Activated T-cell treated with anti-CD3 and anti-CD28 coated beads for 24 hours (primary cell): ENCODE measurements around the gene TMEM187.

Experiments
- DNase-seq: peaks from one replicate; pipeline ENCODE4 v3.0.0-alpha.2; 2020; ENCODE audit warnings: low read depth

Gene TMEM187, protein sequence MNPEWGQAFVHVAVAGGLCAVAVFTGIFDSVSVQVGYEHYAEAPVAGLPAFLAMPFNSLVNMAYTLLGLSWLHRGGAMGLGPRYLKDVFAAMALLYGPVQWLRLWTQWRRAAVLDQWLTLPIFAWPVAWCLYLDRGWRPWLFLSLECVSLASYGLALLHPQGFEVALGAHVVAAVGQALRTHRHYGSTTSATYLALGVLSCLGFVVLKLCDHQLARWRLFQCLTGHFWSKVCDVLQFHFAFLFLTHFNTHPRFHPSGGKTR

DNA sequence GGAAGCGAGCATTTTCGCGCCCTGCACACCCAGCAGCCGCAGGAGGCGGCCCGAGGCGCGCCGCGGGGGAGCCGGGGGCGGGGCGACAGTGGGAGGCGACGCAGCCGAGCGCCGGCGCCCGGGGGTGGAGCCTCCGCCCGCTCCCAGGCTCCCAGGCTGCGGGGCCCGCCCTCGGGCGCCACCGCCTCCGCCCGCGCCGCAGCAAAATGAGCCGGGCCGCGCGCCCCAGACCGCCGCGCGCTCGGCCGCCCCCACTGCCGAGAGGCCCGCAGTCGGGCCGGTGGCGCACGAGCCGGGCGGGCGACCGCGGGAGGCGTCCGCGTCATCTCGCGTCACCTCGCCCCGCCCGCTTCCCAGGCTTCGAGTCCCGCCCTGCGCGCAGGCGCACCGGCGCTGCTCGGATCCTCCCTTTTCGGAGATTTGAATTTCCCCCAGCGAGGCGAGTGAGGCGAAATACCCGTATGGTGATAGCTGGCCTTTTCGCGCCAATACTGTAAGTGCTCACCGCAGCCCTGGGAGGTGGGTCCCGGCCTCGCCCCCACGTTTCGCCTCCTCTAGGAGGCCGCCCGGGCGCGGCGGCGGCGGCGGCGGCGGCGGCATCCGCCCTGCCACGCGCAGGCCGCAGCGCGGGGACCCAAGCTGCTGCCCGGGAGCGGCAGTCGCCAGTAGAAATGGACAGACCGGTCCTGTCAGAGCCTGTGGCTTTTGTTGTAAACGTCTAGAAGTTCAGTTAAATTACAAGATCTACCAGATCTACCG lies at the start of gene TMEM187:
Gene TMEM187, plus strand, starts transcription at position 387 of the 759 bp plus-strand sequence. CDS start 9,309 bp downstream, outside the sequence.
- DNase-seq: peak; percentile 83

DNA sequence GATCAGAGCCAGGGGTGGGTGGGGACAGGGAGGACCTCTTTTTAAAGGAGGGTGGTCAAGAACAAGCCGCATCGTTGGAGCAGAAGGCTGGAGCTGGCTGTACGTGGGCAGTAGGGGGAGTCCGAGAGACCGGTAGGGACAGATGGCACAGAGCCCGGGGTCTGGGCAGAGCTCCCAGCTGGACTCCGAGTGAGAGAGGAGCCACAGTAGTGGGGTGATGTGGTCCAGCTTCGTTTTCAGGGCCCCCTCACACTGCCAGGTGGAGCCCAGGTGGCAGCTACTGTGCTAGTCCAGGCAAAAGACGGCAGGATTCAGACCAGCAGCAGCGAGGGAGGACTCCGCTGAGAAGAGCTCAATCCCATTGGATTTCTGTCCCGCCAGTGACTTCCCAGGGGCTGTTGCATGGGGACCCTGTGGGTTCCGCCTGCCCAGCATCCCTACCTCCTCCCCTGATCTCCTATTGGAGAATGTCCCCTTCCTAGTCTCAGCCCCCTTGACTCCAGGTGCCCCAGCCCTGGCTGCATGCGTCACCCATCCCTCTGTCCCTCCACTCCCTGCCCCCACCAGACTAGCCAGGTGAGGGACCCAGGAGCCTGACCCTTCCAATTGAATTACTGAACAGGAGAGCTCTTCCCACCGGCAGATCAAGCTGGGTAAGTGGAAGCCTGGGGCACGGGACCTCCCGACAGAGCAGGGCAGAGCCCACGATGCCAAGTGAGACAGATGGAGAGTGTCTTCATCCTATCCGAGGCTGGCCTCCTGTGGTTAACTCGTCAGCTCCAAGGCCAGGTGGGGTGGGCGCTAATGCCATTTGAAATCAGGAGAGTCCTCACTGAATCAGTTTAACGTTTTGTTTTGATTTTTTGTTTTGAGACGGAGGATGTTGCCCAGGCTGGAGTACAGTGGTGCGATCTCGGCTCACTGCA lies 49.4 kb upstream of the TMEM187 start:
- DNase-seq: no peak

DNA sequence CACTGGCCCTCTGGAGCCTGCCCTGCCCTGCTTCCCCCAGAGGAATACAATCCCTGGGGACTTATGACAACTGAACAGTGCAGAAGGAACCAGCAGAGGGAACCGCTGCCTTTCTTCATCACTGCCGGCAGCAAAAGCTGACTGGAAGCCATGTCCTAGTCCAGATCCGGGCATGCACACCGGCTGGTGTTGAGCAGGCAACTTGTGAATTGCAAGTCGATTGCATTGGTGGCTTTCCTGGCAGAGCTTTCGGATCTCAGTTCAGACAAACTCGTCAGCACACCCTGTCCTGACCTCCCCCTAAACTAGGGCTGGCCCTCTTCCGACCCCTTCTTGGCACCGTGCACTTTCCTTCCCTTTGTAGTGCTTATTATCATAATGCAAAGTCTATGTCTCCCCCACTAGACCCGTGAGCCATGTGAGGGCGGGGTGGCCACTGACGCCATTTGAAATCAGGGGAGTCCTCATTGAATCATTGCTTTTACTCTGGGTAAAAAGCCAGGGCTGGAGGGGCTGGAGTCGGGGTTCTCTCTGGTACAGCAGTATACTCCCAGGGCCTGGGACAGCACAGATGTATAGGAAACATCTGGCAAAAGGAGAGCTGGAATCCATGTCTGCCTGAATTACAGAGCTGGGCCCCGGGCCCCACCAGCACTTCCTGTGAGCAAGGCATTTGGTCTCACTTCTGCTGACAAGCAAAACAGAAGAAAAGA lies 48.2 kb upstream of the TMEM187 start:
- no peak for DNase-seq

DNA sequence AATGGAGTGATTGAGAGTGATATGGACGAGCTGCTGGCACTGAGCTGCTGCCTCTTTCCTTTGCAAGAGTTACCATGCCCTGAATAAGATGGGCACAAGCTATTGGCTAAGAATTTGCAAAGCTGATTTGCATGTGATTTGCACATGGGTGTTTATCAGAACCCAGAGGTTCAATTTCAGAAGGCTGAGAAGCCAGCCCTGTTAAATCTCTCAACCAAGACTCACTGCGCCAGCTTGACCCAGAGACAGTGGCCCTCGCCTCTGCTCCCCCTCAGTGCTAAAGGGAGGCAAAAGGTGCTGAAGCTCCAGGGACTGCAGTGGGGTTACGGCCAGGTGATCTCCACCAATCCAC lies 47.2 kb upstream of the TMEM187 start:
- DNase-seq: no peak

DNA sequence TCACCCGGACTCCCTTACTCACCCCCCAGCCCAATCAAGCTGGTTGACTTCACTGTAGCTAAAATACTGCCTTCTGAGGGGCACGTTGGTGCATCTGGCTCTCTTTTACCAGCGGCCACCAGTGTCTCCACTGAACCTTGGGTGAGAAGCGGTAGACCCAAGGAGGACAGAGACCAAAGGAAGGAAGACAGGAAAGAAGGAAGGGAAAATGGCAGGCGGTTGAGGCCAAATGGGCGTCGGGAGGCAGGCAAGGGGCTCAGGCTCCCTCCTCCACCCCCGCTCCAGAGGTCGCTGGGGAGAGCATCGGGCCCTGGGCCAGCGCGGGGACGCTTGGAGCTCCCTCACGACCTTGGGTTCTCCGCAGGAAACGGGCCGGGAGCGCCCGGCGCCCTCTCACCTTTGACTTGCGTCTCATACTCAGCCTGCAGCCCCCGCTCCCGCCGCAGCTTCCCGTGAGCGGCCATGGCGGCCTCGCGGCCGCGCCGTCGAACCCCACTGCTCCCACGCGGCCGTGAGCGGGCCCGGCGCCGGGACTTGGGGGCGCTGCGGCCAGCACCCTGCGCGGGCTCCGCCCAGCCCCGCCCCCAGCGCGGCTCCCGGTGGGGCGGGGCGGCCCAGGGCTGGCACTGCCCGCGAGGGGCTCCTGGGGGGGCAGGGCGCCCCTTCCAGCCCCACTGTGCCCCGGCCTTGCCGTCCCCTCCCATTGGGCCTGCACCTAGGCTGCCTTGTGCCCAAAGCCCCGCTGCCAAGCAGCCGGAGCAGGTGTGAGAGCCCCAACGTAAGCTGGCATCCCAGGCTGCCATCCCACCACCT lies 46.6 kb upstream of the TMEM187 start, which contains the start of gene ARHGAP4:
Gene ARHGAP4, minus strand, starts transcription at position 526 of the 813 bp plus-strand sequence. Its CDS starts 62 bp downstream, at position 464.
- DNase-seq: peak; percentile 28

DNA sequence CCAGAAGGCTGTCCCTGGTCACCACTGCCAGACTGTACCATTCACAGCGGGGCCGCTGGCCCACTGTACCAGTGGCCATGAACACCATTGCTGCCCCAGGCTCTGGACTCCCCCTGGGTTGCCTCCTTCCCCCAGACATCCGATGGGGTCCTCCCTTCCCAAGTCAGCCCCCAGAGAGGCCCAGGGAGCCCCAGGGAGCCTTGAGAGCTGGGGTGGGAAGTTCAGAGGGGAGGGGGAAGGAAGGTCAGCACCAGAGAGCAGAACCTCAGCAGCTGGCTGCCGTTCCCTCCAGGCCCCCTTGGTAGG lies 46.0 kb upstream of the TMEM187 start:
- DNase-seq: no peak

DNA sequence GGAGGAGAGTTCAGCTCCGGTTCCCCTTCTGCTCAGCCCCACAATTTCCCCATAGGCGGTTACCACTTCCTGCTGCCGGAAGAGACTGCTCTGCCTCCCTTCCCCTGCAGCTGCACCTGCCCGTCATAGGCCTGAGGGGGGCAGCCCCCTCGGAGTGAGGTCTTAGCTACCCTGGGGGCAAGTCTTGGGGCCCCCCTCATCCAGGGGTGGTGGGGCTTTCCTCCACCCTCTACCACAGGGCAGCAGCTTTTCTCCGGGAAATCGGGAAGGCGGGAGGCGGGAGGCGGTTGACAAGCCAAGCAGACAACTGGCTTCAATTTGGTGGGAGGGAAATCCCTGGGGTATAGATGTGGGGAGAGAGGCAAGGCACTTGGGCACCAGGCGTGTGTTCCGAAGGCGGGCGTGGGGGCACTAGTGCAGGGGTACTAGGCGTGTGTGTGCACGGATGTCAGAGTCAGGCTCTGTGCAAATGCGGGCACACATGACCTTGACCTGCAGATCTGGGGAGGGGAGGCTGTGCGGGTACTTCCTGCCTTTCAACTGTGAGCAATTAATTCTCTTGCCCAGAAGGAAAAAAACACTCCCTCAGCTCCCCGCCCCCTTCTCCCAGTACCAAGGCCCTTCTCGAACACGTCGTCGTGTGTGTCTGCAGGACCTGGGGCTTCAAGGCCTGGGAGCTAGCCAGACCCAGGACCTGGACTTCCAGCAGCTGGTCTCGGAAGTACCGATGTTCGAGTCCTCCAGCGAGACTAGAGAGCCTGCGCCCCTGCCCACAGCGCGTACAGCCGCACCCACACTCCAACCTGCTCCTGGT lies 45.5 kb upstream of the TMEM187 start:
- peak; percentile 65 for DNase-seq

DNA sequence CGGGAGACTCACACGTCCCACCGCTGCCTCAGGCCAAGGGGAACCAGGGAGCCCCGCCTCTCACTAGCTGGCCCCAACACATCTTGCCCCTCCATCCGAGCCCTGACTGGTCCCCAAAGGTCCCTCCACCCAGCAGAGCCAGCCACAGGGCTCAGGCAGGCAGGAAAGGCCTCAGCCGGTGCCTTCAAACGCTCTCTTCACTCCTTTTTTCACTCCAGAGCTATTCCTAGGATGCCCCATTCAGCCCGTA lies 45.0 kb upstream of the TMEM187 start:
- DNase-seq: no peak

DNA sequence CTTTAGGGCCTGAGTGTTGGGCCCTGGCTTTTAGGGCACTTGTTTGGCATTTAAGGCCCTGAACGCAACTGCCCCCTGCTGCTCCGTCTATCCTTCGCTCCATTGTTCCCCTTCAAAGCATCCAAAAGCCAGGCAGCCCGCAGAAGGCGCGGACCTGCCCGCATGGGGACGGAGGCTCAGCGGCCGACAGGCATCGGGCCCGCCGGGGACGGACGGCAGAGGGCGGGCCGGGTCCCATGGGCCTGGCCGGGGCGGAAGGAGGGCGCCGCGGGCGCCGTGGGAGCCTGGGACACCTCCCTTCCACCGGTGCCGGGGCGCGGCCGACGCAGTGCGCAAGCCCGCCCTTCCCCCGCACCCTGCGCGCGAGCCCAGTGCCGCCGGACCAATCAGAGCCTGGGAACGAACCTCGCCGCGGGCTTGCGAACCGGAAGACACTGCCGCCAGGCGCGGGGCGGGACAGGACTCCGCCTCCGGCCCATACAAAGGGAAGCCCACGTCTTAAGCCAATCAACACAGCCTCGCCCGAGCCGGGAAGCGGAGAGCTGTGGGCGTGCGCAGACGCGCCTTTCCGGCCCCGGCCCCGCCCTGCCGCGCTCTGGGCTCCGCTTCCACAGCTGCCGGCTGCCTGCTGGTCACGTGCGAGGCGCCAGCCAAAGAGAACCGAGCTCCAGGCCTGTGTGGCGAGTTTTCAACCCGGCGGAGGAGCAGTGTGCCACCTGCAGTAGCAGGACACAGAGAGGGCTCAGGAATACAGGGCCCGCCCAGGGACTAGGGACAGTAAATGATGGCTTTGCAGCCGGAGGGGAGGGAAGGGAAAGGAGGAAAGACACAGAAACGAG lies 44.4 kb upstream of the TMEM187 start:
- DNase-seq: peak; percentile 84

DNA sequence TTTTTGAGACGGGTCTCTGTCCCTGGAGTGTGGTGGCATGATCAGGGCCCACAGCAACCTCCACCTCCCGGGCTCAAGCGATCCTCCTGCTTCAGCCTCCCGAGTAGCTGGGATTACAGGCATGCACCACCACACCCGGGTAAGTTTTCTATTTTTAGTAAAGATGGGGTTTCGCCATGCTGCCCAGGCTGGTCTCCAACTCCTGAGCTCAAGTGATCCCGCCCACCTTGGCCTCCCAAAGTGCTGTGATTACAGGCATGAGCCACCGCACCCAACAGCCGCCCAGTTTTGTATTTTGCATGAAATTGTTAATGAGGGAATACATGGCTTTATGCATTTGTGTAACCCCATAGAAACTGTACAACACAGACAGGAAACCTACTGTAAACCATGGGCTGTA lies 43.7 kb upstream of the TMEM187 start:
- no peak for DNase-seq

DNA sequence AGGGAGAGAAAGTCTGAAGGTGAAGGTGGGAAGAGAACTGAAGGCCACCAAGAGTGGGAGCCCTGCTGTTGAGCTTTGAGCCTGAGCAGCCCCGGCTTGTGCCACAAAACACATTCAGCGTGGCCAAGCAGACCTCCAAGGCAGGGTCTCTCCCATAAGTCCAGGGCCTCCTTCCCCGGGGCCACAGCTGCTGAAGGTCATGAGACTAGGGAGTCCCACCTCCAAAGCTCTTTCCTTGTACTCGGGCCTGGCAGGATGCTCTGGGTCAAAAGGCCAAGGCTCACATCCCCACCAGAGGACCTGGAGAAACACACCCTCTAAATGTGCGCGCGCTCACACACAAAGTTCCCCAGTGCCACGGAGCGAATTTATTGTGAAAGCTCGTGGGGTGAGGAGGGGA lies 43.0 kb upstream of the TMEM187 start:
- no peak for DNase-seq

DNA sequence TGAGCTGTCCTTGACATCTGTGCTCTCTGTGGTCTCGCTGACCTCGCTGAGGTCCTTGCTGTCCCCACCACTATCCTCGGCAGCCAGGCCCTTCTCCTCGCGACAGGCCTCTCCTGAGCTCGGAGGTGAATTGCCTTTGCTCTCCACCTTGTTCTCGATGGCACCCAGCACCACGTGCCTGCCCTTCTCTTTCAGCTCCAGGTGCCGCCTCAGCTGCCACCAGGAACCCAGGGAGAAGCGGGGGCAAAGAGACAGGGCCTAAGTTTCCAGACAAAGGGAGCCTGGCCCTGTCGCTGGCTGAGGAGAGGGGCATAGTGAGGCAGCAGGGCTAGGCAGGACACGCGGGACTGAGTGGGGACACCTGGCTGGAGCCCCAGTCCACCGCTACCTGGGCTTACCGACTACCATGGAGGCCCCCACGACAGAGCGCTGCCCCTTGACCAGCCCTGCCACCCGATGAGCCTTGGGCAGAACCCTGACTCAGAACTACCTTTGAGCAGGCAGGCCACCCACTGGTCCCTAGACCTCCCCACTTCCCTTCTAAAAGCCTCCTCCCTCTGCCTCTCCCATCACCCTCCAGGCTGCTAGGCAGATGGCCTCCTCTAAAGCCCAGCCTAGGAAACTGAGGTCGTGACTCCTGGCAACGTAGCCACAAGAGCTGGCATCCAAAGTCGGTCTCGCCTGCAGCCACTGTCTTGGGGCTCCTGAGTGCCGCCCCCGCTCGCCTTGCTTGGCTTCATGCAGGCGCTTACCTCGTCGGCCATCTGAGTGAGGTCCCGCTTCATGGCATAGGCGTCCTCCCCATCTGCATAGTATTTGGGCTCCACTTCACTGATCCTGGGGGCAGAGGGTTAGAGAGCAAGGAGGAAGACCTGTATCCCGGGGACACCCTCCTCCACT lies 42.3 kb upstream of the TMEM187 start:
- no peak for DNase-seq

DNA sequence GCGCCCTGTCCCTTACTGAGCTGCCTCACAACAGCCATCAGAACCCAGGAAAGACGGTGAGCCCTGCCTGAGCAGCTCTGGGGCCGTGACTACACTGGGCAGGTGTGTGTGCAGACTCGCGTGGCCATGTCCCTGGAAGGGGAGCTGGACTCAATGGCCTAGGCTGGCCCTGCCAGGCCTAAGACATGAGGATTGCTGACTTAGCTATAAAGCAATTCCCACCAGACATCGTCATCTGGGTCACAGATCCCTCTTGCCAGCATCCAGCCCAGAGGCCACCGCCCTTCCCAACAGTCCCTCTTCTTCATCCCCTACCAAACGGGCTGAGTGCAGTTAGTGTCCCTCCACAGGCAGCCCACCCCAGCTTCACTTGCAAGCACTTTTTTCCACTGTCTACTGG lies 41.4 kb upstream of the TMEM187 start:
- DNase-seq: no peak

DNA sequence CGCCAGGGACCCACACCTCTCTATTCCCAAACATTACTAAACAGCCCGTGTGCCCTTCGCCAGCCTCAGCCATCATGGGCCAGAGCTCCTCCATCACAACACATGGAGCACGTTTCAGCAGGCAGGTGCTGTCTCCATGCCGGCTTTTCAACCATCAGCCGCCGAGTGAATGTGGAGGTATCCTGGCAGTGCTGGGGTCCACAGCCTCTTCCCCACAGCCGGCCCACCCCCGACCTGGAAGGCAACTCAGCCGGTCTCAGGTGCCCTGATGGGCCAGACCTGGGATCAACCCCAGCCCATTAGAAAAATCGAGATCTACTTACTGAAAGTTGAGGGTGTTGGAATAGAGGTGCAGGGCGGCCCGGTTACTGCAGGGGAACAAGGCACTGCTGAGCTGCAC lies 40.8 kb upstream of the TMEM187 start:
- DNase-seq: no peak

DNA sequence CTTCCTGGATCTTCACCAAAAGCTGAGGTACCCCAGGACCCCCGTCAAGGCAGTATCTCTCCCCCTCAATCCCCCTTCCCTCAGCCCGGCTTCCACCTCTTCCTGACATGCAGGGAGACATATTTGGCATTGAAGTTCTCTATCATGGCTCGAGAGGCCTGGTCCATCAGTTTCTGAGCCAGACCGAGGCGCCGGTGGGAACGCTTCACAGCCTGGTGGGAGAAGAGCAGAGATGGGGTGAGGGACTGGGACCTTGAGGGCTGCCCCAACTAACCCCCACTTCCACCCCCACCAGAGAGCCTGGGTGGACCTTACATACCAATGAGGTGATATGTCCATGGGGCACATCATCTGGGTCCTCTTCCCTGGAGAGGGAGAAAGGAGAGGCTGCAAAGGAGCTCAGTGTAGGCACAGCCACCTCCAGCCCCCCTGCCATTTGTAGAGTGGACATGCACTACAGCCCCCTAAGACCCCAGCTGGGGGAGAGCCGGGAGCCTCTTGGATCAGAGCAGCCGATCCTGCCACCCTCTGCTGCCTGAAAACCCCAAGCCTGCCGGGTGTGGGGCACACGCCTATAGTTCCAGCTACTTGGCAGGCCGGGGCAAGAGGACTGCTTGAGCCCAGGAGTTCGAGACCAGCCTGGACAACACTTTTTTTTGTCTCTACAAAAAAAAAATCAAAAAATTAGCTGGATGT lies 40.2 kb upstream of the TMEM187 start:
- DNase-seq: no peak

DNA sequence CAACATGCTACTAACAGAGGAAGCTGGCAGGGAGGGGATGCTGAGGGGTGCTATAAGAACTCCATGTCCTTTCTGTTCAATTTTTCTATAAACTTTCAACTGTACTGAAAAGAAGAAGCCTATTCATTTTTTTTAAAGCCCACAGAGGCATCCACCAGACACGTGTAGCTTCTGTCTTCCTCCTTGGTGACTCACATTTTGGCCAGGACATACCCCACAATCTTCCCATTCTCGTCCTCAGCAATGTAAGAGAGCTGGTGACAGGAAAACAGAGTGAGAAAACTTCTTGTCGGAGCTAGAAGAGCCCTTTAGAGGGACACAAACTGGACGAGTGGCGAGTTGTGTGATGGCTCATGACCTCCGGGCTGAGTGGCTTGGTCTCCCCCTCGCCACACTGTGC lies 38.8 kb upstream of the TMEM187 start:
- DNase-seq: no peak

DNA sequence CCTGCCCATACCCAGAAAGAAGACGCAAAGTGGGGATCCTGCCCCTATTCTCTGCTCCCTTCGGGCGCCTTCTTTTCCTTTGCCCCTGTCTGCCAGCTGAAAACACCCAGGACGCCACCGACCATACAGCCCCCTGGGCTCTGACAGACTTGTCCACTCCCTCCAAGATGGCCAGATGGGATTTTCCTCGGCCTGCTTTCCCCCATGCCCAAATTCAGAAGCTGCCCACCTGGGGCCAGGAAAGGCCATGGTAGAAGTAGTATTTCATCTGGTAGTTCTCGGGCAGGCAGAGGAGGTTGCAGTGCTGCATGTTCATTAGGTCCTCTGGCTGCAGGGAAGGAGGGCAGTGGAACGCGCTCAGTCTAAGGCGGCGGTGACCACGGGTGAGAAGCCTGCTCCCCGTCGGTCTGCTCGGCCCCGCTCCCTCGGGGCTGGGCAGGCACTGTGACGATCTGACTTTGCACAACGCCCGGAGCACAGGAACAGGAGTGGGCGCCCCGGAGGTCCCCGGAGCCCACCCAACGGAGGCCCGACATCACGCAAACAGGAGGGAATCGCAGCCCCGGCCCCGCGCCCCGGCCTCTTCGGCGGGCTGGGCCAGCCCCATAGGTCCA lies 38.3 kb upstream of the TMEM187 start:
- no peak for DNase-seq
